Thyroid gland (tissue), 4 donors: ENCODE results near the gene PRKG2.

Source experiments
- CTCF ChIP-seq, 6 experiments: fragments of 200-600 bp in 3 of 6; fragments of 450-650 bp in 3 of 6; sonication (generic) in 3 of 6; IDR thresholded peaks; one replicate each; pipeline ENCODE4 v1.5.1; 2016 to 2019; ENCODE audit warnings: antibody characterized with exemption in 6 of 6, mild to moderate bottlenecking in 2 of 6, inconsistent platforms in 1 of 6, moderate library complexity in 1 of 6
- POLR2A ChIP-seq, 2 donors: fragments of 450-650 bp; IDR thresholded peaks; one replicate each; pipeline ENCODE4 v1.6.1; 2017; ENCODE audit warnings: antibody characterized with exemption in 2 of 2, mild to moderate bottlenecking in 2 of 2, moderate library complexity in 1 of 2

- TF ChIP-seq CTCF (IDR thresholded peaks at IDR 0.05), result no peak
- no peak for TF ChIP-seq POLR2A (IDR thresholded peaks at IDR 0.05)
Observed at GRCh38 chr4:81071013-81071412, 144.0 kb downstream of the PRKG2 start.
